SIG-M5 (cell line): ENCODE results near the gene CD52.

Experiments
- DNase-seq: peaks from one replicate; lab custom pipeline; 2025; lab: John Stamatoyannopoulos, UW

The CD52 gene

DNA sequence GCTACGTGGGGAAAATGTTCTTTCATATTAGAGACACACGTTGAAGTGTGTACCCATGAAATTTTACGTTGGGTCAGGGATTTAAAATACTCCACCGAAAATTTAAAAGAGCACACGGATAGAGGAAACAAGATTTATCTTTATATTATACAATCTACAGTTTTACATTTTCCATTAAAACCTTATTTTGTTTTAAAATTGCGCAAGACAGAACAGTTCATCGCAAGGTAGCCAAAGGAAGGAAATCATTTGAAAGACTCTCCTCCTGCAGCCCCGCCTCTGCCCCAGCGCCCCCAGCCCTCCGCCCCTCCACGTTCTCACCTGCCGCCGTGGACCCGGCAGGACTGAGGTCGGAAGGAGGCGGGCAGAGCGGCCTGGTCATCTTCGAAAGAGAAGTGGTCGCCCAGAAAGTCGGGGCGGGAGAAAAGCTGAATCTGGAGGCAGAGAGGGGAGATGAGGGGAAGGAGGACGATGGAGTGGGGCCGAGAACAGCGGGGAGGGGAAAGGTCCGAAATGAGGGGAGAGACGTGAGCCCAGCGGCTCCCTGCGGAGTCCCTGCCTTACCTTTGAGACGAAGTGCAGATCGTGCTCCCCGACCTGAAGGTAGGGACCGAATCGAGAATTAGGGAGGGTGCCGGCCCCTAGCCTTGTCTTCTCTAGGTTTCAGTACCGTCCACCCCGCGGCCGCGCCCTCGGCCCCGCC is 18.2 kb downstream of the CD52 start:
- no peak for DNase-seq

DNA sequence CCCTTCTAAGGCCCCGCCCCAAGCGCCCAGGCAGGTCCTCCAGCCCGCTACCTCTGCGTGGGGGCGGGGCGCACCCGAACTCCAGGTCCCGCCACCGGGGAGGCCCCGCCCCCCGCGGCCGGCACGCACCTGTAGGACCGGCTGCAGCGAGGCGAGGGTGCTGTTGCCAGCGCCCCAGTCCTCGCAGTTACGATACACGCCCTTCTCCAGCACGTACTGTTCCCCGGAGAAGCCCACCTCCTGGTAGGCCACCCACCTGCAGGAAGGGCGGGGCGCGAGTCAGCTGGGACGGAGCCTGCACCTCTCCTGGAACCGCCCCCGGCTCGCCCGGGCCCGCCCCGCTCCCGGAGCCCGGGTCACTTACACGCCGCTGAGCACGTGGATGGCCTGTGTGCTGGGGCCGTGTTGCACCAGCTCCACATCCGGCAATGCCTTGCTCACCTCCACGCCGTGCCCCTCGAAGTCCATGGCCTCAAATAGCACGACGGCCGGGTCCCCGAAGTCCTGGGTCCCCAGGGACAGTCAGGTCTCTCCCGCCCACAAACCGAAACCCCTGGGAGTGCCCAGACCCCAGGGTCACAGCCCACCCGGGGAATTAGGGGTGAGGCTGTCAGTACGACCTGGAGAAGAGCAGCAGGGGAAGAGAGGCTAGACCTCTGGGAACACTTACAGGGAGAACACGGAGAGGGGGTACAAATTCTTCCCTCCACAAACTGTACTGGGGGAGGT is 18.9 kb downstream of the CD52 start:
- no peak for DNase-seq

DNA sequence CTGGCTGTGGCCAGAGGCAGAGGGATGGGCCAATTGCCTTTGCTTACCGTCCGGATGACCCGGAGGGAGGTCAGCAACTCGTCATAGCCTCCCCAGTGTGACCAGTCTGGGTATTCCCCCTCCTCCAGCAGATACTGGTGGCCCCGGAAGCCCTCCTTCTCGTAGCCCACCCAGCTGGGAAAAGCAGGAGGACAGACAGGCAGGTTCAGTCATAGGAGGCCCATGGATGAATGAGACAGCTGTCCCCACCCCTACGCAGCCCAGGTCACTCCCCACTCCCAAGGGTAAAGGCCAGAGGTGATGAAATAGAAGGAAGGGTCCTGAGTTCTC is 19.4 kb downstream of the CD52 start:
- DNase-seq = no peak

DNA sequence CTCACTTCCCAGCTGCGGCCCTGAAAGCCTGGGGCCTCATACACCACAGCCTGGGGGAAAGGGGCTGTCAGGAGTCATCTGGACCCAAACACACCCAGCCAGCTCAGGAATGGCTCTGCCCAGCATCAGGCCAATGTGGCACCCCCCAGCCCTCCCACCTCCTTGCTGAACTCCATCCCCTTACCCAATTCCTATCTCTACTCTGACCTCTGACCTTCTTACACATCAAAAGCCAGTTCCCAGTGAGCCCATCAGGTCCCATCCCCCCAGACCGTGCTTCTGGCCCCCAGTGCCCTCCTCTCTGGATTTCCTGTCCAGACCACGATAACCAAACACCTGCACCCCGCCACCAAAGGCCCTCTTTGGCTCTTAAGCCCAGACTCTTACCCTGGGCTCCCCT is 19.9 kb downstream of the CD52 start:
- DNase-seq = no peak

DNA sequence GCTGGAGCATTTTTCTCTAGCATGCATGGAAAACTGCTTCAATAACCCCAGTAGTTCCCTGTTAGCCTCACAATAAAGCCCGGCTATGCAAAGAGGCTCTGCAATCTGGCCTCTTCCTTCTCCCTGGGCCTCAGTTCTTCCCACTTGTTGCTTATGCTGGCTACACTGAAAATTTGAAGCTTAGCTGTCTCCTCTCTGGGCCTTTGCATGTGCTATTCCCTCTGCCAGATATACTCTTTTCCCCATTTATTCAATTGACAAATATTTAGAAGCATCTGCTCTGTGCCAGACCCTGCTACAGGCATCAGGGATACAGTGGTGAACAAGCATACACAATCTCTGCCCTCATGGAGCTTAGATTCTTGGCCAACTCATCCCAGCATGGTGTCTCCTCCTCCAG is 20.9 kb downstream of the CD52 start:
- DNase-seq = no peak

DNA sequence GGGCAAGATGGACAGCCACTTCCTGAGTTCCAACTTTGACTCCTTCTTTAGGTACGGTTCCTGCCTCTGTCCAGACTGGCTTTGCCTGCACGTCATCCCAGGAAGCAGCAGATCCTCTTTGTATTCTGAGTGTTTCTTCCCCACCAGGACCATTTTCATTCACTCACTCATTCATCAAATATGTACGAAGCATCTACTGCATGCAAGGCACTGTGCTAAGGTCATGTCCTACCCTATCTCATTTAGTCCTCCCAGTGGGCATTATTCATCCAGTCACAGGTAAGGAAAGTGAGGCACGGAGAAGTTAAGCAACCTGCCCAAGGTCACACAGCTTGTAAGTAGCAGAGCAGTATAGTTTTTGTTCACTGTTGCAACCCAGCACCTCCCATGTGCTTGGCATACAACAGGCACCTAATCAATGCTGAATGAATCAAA is 22.3 kb downstream of the CD52 start:
- no peak for DNase-seq

DNA sequence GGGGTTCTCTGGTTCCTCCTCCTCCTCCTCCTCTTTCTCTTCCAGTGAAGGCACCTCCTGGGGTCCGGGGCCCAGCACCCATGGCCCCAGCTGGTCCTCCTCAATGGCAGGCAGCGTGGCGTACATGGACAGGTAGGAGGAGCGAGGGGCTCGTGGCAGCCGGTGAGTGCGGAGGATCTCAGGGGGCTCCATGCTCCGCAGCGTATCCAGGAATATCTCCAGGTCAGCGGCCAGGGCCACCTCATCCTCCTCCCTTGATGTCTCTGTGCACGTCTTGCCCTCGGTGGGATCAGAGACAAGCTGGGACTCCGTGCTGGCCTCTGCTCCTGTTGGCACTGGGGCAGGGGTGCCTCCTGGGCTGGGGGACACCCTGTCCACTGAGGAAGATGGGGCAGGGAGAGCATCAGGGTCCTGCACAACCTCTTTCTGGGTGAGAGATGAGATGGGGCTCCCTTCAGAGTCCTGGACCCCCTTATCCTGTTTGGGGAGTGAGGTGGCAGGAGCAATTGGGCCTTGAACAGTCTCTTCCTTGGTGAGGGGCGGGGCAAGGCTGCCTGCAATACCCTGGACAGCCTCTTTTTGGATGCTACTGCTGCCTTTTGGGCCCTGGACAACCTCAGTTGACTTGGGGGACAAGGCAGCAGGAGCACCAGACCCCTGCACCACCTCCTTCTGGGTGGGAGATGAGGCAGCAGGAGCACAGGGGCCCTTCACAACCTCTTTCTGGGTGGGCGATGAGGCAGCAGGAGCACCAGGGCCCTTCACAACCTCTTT is 26.6 kb downstream of the CD52 start:
- no peak for DNase-seq

DNA sequence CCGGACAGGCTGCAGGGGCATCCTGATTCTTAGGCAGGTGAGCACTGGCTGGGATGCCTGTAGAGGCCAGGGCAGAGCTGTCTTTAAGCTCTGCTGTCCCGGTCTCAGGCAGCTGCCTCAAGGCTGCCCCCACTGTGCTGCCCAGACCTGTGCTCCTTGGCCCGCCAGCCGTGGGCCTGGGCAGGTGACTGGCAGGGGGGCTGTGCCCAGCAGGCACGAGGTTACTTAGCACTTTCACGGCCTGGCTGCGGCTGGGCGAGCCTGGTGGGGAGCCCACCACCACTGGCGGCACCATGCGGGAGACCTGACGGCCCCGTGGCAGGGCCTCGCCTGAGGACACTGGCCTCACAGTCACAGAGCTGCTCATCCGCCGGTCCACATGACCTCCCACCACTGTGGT is 28.0 kb downstream of the CD52 start:
- no peak for DNase-seq

DNA sequence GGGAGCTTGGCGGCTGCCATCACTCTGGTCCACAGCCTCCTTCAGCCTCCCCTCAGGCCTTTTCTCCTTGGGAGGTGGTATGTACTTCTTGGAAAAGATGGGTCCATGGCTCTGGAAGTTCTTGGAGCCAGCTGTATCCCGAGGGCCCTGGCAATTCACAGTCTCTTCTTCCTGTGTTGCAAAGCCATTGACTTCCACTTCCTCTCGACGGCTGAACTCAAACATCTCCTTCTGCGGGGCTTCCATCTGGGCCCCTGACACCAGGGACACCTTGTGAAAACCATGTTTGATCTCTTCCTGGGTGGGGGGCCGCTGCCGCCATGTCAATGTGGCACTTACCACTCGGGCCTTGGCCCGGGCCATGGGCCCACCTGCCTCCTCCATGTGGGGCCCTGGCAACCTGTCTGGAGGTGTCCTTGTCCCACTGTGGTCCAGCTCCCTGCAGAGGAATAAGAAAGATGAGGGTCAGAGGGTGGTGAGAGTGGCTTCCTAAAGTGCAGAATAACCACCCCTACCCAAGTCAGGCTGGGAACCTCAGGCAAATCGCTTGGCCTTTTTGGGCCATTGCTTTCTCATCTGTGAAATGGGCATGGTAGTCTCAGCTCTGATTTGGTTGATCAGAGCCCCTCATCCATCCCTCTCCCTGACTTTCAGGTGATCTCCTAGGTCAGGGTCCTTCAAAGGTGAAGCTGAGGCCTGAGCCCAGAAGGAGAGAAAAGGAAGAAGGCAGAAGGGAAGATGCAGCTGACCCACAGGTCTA is 28.7 kb downstream of the CD52 start:
- DNase-seq = no peak

DNA sequence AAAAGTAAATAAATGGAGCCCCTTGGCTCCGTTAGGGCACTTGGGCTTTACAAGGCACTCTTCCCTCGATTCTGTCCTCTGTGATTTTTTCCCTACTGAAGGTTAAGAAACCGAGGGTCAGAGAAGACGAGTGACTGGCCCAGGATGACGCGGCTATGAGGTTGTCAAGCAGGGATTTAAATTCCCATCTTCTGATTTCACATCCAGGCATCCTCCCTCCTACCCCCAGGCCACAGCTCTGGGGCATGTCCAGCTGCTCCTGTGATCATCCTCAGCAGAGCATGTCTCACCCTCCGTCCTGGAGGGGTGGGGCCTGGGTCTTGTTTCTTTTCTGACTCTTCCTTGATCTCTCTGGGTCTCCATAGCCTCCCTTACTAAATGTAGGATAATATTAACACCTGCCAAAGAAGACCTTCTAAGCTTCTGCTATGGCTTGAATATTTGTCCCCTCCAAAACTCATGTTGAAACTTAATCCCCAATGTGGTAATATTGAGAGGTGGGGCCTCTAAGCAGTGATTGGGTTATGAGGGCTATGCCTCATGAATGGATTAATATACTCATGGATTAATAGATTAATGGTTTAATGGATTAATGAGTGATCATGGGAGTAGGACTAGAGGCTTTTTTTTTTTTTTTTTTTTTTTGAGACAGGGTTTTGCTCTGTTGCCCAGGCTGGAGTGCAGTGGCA is 31.6 kb downstream of the CD52 start:
- no peak for DNase-seq

DNA sequence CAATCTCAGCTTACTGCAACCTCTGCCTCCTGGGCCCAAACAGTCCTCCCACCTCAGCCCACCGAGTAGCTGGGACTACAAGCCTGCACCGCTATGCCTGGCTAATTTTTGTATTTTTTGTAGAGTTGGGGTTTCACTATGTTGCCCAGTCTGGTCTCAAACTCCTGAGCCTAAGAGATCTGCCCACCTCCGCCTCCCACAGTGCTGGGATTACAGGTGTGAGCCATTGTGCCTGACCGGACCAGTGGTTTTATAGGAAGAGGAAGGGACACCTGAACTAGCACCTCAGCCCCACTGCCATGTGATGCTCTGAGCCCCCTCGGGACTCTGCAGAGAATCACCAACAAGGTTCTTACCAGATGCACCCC is 32.1 kb downstream of the CD52 start:
- no peak for DNase-seq

DNA sequence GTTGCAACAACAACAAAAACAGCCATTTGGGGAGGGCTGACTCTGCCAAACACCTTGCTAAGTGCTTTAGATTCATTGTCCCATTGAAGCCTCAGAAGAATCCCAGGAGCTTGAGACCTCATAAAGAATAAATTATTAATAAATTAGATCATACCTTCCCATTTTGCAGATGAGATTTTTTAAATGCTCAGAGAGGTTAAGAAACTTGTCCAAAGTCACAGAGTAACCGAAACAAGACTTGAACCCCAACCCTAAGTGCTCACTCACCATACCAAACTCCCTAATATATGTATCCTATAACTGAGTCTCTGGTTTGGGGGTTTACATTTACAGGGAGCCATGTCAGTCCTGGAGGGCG is 32.6 kb downstream of the CD52 start:
- DNase-seq = no peak

DNA sequence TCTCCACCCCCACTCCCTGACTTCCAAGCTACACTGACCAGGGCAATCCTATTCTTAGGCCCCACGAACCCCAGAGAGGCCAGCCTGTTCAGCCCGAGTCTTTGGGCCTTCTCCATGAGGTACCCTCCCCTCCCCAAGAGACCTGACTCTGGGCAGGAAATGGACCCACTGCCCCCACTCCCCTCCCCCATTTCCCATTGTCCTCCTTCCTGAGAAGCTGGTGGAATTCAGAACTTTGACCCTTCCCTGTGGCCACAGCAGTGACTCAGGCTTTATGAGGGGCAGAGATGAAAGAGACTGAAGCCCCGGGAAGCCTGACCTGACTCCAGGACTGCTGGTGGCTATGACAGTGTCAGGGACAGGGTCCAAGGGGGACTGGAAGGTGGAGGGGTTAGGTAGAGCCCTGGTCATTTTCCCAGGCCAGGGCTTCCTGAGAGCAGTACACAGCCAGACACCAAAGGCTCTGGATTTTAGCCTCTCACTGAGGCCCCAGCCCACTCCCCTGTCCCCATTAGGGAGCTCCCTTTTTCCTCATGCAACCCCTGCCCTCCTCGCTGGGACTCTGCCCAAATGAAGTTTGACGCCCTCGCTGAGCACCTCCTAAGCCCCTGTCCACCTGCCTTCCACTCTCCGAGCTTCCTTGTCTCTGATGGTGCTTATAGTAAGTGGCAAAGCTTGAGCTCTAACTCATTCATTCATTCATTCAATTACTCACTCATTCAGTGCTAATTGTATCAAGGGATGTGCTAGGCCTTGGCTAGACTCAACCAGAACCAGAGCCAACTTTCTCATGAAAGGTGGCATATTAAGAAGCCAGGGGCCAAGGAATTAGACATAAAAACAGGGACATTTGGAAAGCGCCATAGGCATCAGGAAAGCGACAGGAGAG is 33.2 kb downstream of the CD52 start:
- DNase-seq = no peak

DNA sequence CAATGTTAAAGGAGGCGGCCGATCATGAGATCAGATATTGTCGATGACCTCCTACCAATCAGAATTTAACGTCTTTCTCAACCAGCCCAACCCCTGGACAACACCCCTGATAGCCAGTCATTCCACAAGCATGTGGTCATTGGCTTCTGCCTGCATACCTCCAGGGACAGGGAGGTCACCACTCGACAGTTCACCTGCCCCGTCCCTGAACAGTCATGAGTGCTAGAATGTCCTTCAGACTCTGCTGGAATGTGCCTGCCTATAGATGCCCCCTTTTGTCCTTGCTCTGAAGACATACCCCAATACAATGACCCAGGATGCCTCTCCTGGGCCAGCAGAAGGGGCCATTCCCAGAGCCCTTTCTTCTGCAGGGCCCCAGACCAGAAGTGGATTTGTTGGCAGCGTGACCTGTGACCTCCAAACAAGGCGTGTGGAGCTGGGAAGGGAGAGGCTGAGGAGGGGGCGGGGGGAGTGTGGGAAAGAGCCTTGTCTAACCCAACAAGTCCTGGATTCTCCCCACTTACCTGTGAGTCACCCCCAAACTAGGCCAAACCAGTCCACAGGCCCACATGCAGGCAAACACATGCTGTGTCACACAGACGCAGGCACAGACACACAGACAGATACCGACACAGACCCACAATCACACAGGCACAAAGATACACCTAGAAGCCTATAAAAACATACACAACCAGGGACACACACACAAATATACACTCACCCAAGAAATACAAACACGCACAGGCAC is 34.0 kb downstream of the CD52 start:
- DNase-seq = no peak

DNA sequence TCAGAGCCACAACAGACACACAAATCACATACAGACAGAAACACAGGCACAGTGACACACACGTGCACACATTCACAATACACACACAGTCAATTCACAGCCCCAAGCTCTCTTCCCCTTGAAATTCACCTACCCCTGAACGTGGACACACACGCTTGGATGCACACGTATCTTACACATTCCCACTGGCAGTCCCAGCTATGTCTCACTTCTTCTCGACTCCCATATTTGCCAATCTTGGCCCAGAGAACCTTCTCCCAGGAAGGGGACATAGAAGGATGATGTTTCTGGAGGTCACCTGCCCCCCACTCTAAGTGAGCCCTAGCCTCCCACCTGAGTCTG is 34.6 kb downstream of the CD52 start:
- DNase-seq = no peak

DNA sequence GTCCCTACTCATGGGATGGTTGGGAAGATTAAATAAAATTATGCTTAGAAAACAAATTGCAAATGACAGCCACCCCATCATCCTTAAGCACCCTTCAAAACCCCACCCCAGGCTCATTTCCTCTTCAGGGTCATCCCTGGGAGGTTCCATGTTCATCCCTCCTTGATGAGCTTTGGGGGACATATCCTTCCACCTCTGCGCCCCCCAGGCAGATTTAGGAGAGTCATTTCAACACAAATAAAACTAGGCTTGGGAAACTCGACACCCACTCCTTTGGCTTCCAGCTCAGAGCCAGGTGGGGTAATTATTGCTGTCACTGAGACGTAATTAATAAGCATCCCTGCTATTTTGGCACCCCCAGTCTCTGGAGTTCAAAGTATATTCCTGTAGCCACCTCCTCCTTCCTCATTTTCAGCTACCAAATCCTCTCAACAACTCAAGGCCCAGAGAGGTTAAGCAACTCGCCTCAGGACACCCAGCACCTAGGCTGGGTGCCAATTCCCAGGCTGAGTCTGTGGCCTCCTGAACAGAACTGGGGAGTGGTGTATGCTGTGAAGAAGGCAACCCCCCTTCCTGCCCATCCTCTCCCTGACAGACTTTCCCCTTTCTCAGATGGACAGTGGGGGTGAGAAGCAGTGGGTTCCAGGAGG is 35.6 kb downstream of the CD52 start:
- DNase-seq = no peak

DNA sequence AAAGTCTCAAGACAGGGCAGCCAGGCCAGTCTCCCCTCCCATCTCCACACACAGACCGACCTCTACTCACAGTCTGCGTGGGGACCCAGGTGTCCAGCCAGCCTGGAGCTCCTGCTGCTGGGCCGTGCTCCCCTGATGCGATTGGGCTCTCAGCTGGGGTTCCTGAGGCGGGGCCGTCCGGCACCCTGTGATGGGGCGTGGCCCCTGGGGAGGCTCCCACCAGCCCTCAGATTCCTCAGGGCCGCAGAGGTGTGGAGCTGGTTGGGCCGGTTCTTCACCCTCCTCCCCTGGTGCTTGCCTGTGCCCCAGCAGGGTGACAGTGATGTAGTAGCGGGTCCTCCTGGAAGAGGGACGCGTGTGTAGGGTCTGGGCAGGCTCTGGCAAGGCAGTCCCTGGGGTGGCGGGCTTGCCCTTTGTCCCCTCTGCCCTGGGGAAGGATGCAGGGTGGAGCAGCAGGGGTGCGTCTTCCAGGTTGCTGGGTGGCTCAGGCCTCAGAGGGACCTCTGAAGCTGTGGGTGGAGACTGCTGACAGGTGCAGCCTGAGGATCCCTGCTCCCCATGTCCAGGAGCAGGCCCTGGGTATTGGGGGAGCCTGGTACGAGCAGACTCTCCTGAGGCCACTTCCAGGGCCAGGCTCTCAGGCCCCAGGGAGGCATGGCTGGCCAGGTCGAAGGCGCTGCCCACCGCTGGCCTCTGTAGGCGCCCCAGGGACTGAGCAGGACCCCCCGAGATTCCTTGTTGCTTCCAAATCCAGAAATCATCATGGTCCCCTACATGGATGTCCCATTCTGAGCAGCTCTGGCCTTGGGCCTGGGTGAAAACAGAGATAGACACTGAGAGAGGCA is 36.4 kb downstream of the CD52 start, which contains the start of gene CRYBG2:
Gene CRYBG2, minus strand, starts transcription at position 155 of the 845 bp plus-strand sequence. CDS start 7,473 bp downstream, outside the sequence.
- DNase-seq = no peak

DNA sequence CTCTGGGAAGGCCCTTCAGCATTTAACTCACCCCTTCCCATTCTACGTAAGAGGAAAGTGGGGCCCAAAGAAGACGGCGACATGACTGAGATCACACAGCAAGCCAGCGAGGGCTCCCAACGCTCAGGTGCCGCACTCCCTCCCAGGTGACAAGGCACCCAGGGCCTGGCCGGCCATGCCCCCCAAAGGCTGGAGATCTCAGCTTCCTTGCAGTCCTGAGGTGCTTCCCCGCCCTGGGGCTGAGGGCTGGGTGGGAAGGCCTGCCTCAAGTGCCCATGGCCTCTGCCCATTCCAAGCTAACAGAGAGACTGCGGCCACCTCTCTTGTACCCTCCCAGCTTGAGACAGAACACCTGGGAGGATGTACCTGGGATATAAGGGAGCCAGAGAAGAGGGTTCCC is 37.2 kb downstream of the CD52 start:
- no peak for DNase-seq

DNA sequence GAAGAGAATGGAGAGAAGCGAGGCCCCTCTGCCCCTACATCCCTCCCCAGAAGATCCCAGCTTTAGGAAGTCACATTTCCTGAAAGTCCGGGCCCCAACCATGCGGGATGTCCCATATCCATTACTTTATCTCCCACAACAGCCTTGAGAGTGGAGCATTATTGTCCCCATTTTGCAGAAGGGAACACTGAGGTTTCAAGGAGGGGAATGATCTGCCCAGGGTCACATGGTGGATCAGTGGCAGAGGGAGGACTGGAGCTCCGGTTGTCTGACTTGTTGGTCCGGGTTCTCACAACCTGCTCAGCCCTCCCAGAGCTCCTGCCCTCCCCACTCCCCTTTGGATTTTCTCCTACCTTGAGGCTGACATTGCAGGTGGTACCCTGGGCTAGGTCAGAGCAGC is 38.3 kb downstream of the CD52 start:
- DNase-seq = no peak
